Keratinocyte (primary cell): Measurements from ENCODE around the gene FAM209B.

Experiments
- CTCF ChIP-seq, 3 experiments: IDR thresholded peaks in 1 of 3; conservative IDR thresholded peaks in 1 of 3; optimal IDR thresholded peaks in 1 of 3; 2 replicates in 2 of 3; 3 replicates in 1 of 3; pipeline versions ENCODE3 to v1.5.1; 2011; ENCODE audit warnings: low read length in 3 of 3, mild to moderate bottlenecking in 3 of 3, moderate library complexity in 2 of 3, control low read depth in 1 of 3, inconsistent platforms in 1 of 3; ENCODE audit not compliant: insufficient read depth in 2 of 3; ENCODE audit errors: extremely low read depth in 1 of 3
- EZH2 ChIP-seq: IDR thresholded peaks from one replicate; pipeline ENCODE4 v1.6.1; 2012; ENCODE audit warnings: inconsistent platforms, mild to moderate bottlenecking, low read length, moderate library complexity

- TF ChIP-seq CTCF (optimal IDR thresholded peaks at IDR 0.05 in 1 of 3, IDR thresholded peaks at IDR 0.05 in 1 of 3, conservative IDR thresholded peaks at IDR 0.05 in 1 of 3; ENCODE audit: extremely low read depth in 1 of 3, insufficient read depth in 2 of 3, low read length in 3 of 3) (no peak), EZH2 (no peak)
Measured at GRCh38 chr20:56487216-56487615, 45.8 kb upstream of the FAM209B start.
